A673 (cell line): ENCODE data around the gene PAM16. TPM values are rescaled to one million over a fixed set of nuclear protein-coding genes. Genes with fewer than 3 reads are reported as not detected.

ENCODE experiments used
- BruUV-seq: library from RNA; stranded (reverse); fragments of 400-500 nt; replicated peaks from 2 replicates; lab custom pipeline; 2021; lab: Mats Ljungman, UMichigan
- CTCF ChIA-PET: fragments of 300-600 bp; sonication (Branson Sonifier 250); formaldehyde crosslinking; loops from one replicate; lab custom pipeline; 2022; ENCODE audit warnings: antibody characterized with exemption; lab: Charles Lee
- POLR2A ChIA-PET: fragments of 300-600 bp; sonication (Branson Sonifier 250); formaldehyde crosslinking; loops from one replicate; lab custom pipeline; 2022; ENCODE audit warnings: antibody characterized with exemption; ENCODE audit not compliant: low non-redundant PET; lab: Charles Lee
- DNase-seq: peaks from one replicate; pipeline ENCODE4 v3.0.0-alpha.2; 2015; ENCODE audit warnings: low spot score
- H3K27ac ChIP-seq: fragments of 200-600 bp; sonication (generic); 2 replicates; pipeline ENCODE4 v1.5.1; 2016; ENCODE audit warnings: mixed run types, low read depth, mild to moderate bottlenecking, mixed read lengths, antibody characterized with exemption, low read length; ENCODE audit not compliant: poor library complexity, severe bottlenecking
- H3K27me3 ChIP-seq: fragments of 200-600 bp; sonication (generic); replicated peaks from 2 replicates; pipeline ENCODE4 v1.6.1; 2017; ENCODE audit warnings: mixed run types, low read depth, mild to moderate bottlenecking, mixed read lengths, antibody characterized with exemption, low read length; ENCODE audit not compliant: insufficient read depth, poor library complexity
- H3K36me3 ChIP-seq: fragments of 200-600 bp; sonication (generic); 2 replicates; pipeline ENCODE4 v1.6.1; 2016; ENCODE audit warnings: mixed run types, mild to moderate bottlenecking, mixed read lengths, antibody characterized with exemption, low read length; ENCODE audit not compliant: insufficient read depth, poor library complexity, severe bottlenecking
- H3K4me1 ChIP-seq: fragments of 200-600 bp; sonication (generic); 2 replicates; pipeline ENCODE4 v1.6.1; 2017; ENCODE audit warnings: mixed run types, mild to moderate bottlenecking, mixed read lengths, antibody characterized with exemption, low read length; ENCODE audit not compliant: insufficient read depth, poor library complexity, severe bottlenecking
- H3K4me3 ChIP-seq: fragments of 200-600 bp; sonication (generic); 2 replicates; pipeline ENCODE4 v1.5.1; 2016; ENCODE audit warnings: low read depth, mixed run types, mild to moderate bottlenecking, mixed read lengths, low read length; ENCODE audit not compliant: poor library complexity, severe bottlenecking
- H3K9me3 ChIP-seq: fragments of 200-600 bp; sonication (generic); 2 replicates; pipeline ENCODE4 v1.6.1; 2016; ENCODE audit warnings: mixed run types, low read depth, mild to moderate bottlenecking, mixed read lengths, antibody characterized with exemption, low read length; ENCODE audit not compliant: poor library complexity, severe bottlenecking
- EZH2 ChIP-seq: fragments of 200-600 bp; sonication (generic); IDR thresholded peaks from 2 replicates; pipeline ENCODE4 v1.6.1; 2017; ENCODE audit warnings: borderline replicate concordance, low read depth, mild to moderate bottlenecking, mixed read lengths, antibody characterized with exemption, low read length; ENCODE audit not compliant: poor library complexity, severe bottlenecking
- intact Hi-C: fragments of 100-400 bp; cut with micrococcal nuclease; formaldehyde crosslinking; loops from one replicate; pipeline ENCODE4 v1.10.0; 2022; ENCODE audit not compliant: unreplicated experiment
- total RNA-seq: library from RNA; stranded (reverse); gene quantifications from 2 replicates; pipeline ENCODE4 v1.2.3, GENCODE V29; 2021
- TF ChIP-seq, protein P1 (sequence below): fragments of 300-800, 200-600 bp; sonication (generic); conservative IDR thresholded peaks from 2 replicates; pipeline ENCODE4 v1.5.1; 2017; ENCODE audit warnings: low read depth, mild to moderate bottlenecking, antibody characterized with exemption, low read length, moderate library complexity, mixed read lengths

PAM16 gene
- total RNA-seq, 1 experiment from 2014 or later, result 90.3 TPM

DNA sequence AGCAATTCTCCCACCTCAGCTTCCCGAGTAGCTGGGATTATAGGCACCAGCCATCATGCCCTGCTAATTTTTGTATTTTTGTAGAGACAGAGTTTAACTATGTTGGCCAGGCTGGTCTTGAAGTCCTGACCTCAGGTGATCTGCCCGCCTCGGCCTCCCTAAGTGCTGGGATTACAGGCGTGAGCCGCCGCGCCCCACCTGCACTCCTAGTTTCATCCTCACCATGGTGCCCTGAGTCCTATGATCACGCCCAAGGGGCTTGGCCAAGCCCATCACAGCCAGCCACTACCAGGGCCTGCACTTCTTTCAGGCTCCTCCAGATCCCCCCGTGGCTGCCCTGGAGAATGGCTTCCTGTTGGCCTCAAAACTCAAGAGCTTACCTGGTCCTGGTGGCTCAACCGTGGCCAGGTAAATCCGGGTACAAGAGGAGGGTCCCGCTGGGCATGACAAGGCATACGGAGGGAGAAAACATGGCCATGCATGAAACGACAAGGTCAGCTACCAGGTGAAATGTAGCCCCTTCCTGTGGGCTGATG lies 57.9 kb downstream of the PAM16 start:
- no peak for DNase-seq
- H3K36me3 ChIP-seq, result no peaks in the 10 kb centered on the region
- BruUV-seq, result no TSS peak
- H3K4me3 ChIP-seq, result no peak overlapping the region
- TF ChIP-seq EZH2, result no peak
- TF ChIP-seq, protein P1, sequence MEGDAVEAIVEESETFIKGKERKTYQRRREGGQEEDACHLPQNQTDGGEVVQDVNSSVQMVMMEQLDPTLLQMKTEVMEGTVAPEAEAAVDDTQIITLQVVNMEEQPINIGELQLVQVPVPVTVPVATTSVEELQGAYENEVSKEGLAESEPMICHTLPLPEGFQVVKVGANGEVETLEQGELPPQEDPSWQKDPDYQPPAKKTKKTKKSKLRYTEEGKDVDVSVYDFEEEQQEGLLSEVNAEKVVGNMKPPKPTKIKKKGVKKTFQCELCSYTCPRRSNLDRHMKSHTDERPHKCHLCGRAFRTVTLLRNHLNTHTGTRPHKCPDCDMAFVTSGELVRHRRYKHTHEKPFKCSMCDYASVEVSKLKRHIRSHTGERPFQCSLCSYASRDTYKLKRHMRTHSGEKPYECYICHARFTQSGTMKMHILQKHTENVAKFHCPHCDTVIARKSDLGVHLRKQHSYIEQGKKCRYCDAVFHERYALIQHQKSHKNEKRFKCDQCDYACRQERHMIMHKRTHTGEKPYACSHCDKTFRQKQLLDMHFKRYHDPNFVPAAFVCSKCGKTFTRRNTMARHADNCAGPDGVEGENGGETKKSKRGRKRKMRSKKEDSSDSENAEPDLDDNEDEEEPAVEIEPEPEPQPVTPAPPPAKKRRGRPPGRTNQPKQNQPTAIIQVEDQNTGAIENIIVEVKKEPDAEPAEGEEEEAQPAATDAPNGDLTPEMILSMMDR, result no peak
- intact Hi-C loops, result no loop called here
- CTCF ChIA-PET, result interaction anchor here (0.9 kb wide), 1 partner anchor 110 kb away, joined by 4 read pairs; no protein-coding TSS in a partner anchor
- H3K27ac ChIP-seq, result no peak overlapping the region
- POLR2A ChIA-PET, result interaction anchor here (0.7 kb wide), 1 partner anchor 62 kb away, joined by 3 read pairs; no protein-coding TSS in a partner anchor
- H3K4me1 ChIP-seq, result peaks cover 15% of the 10 kb centered on the region
- no peaks in the 10 kb centered on the region for H3K27me3 ChIP-seq
- no peaks in the 10 kb centered on the region for H3K9me3 ChIP-seq

DNA sequence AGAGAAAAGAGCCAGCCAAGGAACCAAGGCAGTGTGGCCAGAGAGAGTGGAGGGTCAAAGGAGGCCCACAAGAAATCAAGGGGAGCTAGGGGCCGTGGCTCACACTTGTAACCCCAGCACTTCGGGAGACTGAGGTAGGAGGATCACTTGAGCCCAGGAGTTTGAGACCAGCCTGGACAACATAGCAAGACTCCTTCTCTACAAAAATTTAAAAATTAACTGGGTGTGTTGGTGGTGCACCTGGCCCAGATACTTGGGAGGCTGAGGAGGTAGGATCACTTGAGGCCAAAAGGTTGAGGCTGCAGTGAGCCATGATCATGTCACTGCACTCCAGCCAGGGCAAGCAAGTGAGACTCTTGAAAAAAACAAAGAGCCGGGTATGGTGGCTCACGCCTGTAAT lies 59.4 kb downstream of the PAM16 start:
- POLR2A ChIA-PET, result no interaction called here

More for the DNA sequence above, 59.4 kb downstream of the PAM16 start:
- intact Hi-C loops, result no loop called here
- Histone ChIP-seq H3K4me3 (no peak overlapping the region), H3K27me3 (no peaks in the 10 kb centered on the region), H3K9me3 (no peaks in the 10 kb centered on the region), H3K4me1 (peaks cover 15% of the 10 kb centered on the region), H3K36me3 (no peaks in the 10 kb centered on the region), H3K27ac (no peak overlapping the region)
- no peak for DNase-seq
- BruUV-seq, result no TSS peak
- TF ChIP-seq EZH2, result no peak
- TF ChIP-seq, protein P1, result no peak
- CTCF ChIA-PET, result interaction anchor here (0.5 kb wide), 1 partner anchor 400 kb away, joined by 5 read pairs; no protein-coding TSS in a partner anchor

Other genes starting within 250 kb of the PAM16 start
- gene ADCY9, start 234.9 kb downstream of the PAM16 start, total RNA-seq, result 7.0 and 8.8 TPM in 2 replicates
- 0.11 TPM in 1 of 2 replicates, not detected in the other for gene SRL, start 109.2 kb downstream of the PAM16 start, total RNA-seq
- 41.5 and 42.4 TPM in 2 replicates for gene TFAP4, start 78.3 kb downstream of the PAM16 start, total RNA-seq
- gene GLIS2, start 35.3 kb downstream of the PAM16 start, total RNA-seq, result 10.6 and 15.4 TPM in 2 replicates
- 5.4 and 6.6 TPM in 2 replicates for gene VASN, start 20.5 kb upstream of the PAM16 start, total RNA-seq
- 24.4 and 31.2 TPM in 2 replicates for gene CORO7, start 65.3 kb upstream of the PAM16 start, total RNA-seq
- gene DNAJA3, start 74.5 kb upstream of the PAM16 start, total RNA-seq, result 101 and 105 TPM in 2 replicates
- 85.8 and 98.8 TPM in 2 replicates for gene NMRAL1, start 123.3 kb upstream of the PAM16 start, total RNA-seq
- gene HMOX2, start 125.1 kb upstream of the PAM16 start, total RNA-seq, result 59.4 and 63.0 TPM in 2 replicates
- 12.8 and 14.4 TPM in 2 replicates for gene CDIP1, start 187.5 kb upstream of the PAM16 start, total RNA-seq
- not detected in 2 replicates for gene C16orf96, start 205.0 kb upstream of the PAM16 start, total RNA-seq